K562 (cell line): Measurements from ENCODE around the gene PDGFD. TPM values are rescaled to one million over a fixed set of nuclear protein-coding genes. Genes with fewer than 3 reads are reported as not detected.

Experiments used
- ATAC-seq: fragments of 200-7000 bp; cut with Tn5 transposase; 3 replicates; pipeline ENCODE4 v1.9.1; 2020; ENCODE audit warnings: moderate library complexity
- BruUV-seq: library from RNA; stranded (reverse); fragments of 400-500 nt; replicated peaks from 2 replicates; lab custom pipeline; 2021; lab: Mats Ljungman, UMichigan
- CTCF ChIA-PET: fragments of 300-600 bp; formaldehyde crosslinking; extraction: SDS; loops from one replicate; lab custom pipeline; 2021; ENCODE audit warnings: low intra/inter-chr PET ratio; lab: Yijun Ruan, JAX
- POLR2A ChIA-PET: fragments of 300-600, 350-650 bp; sonication (Branson Sonifier 250); formaldehyde crosslinking; extraction: SDS; loops from one replicate; lab custom pipeline; 2021; ENCODE audit warnings: antibody characterized with exemption, inconsistent platforms; lab: Yijun Ruan, JAX
- DNase-seq, 4 experiments: peaks; one replicate each; pipeline versions ENCODE4 v3.0.0 to v3.0.0-alpha.2; 2011 to 2018; ENCODE audit warnings: low spot score in 3 of 4, mixed read lengths in 3 of 4; ENCODE audit errors: extremely low read depth in 1 of 4
- FAIRE-seq: peaks from 2 replicates; lab custom pipeline; 2011; peaks lifted over from hg19 to GRCh38; lab: Jason Lieb, UNC
- H2AFZ ChIP-seq: 2 replicates; pipeline ENCODE4 v1.6.0; 2011; ENCODE audit warnings: low read depth, low read length, control low read depth, inconsistent platforms
- H3K27ac ChIP-seq: fragments of 200-600 bp; 3 replicates; pipeline ENCODE4 v1.8.0; 2011; ENCODE audit warnings: low read depth, mild to moderate bottlenecking, control low read depth, inconsistent platforms, low read length, moderate library complexity, mixed read lengths; ENCODE audit errors: extremely low read depth
- H3K27me3 ChIP-seq, 2 experiments: fragments of 300-600 bp in 1 of 2; 2 replicates in 1 of 2; 3 replicates in 1 of 2; pipeline versions ENCODE4 v1.6.0 to v1.8.0; 2011; ENCODE audit warnings: inconsistent platforms in 2 of 2, low read length in 2 of 2, mild to moderate bottlenecking in 1 of 2, mixed read lengths in 1 of 2, moderate library complexity in 1 of 2; ENCODE audit not compliant: control insufficient read depth in 2 of 2, insufficient read depth in 2 of 2
- H3K36me3 ChIP-seq: fragments of 300-600 bp; 3 replicates; pipeline ENCODE4 v1.8.0; 2011; ENCODE audit warnings: mild to moderate bottlenecking, low read length, inconsistent platforms; ENCODE audit not compliant: control insufficient read depth, insufficient read depth
- H3K4me1 ChIP-seq, 2 experiments: fragments of 200-600 bp in 1 of 2; replicated peaks in 1 of 2; 2 replicates in 1 of 2; 3 replicates in 1 of 2; pipeline versions ENCODE4 v1.5.1 to v1.8.0; 2011; ENCODE audit warnings: inconsistent platforms in 2 of 2, low read length in 2 of 2, mild to moderate bottlenecking in 1 of 2, mixed read lengths in 1 of 2, moderate library complexity in 1 of 2; ENCODE audit not compliant: control insufficient read depth in 2 of 2, insufficient read depth in 2 of 2
- H3K4me2 ChIP-seq: 2 replicates; pipeline ENCODE4 v1.6.1; 2011; ENCODE audit warnings: low read length, control low read depth, inconsistent platforms, mixed read lengths; ENCODE audit not compliant: insufficient read depth
- H3K4me3 ChIP-seq: fragments of 200-600 bp; sonication (generic), shearing (Covaris generic); 2 replicates; pipeline ENCODE4 v1.5.1; 2016; ENCODE audit warnings: control low read depth, inconsistent platforms
- H3K79me2 ChIP-seq: fragments of 200-600 bp; 3 replicates; pipeline ENCODE4 v1.8.0; 2011; ENCODE audit warnings: low read length, inconsistent platforms; ENCODE audit not compliant: control insufficient read depth, insufficient read depth
- H3K9ac ChIP-seq, 2 experiments: 2 replicates each; pipeline versions ENCODE4 v1.6.0 to v1.6.1; 2011; ENCODE audit warnings: low read depth in 2 of 2, low read length in 2 of 2, control low read depth in 1 of 2, inconsistent platforms in 1 of 2, mild to moderate bottlenecking in 1 of 2, mixed read lengths in 1 of 2; ENCODE audit not compliant: insufficient read depth in 1 of 2
- H3K9me1 ChIP-seq: one replicate; pipeline ENCODE4 v1.6.0; 2011; ENCODE audit warnings: inconsistent platforms, mild to moderate bottlenecking, low read length, moderate library complexity; ENCODE audit not compliant: control insufficient read depth, insufficient read depth
- H3K9me3 ChIP-seq: replicated peaks from 2 replicates; pipeline ENCODE4 v1.5.1; 2011; ENCODE audit warnings: low read depth, low read length, inconsistent platforms; ENCODE audit not compliant: control insufficient read depth, insufficient read depth
- H4K20me1 ChIP-seq: replicated peaks from 2 replicates; pipeline ENCODE4 v1.6.1; 2011; ENCODE audit warnings: low read length, inconsistent platforms, mixed read lengths; ENCODE audit not compliant: control insufficient read depth, insufficient read depth
- CBFB ChIP-seq: sonication (generic); formaldehyde crosslinking; IDR thresholded peaks from 2 replicates; pipeline ENCODE4 v1.4.0; 2020; ENCODE audit warnings: mild to moderate bottlenecking, missing genetic modification reagents
- HMG20B ChIP-seq: fragments of 250-450 bp; sonication (Bioruptor Pico); IDR thresholded peaks from 2 replicates; pipeline ENCODE4 v1.5.0; 2021; ENCODE audit warnings: mild to moderate bottlenecking
- HOXB6 ChIP-seq: fragments of 250-450 bp; sonication (Bioruptor Pico); IDR thresholded peaks from 2 replicates; pipeline ENCODE4 v1.5.1; 2022; ENCODE audit warnings: mild to moderate bottlenecking, borderline replicate concordance
- SMARCB1 ChIP-seq: IDR thresholded peaks from 2 replicates; pipeline ENCODE4 v1.6.1; 2011; ENCODE audit warnings: improper control_type of control experiment, low read depth; ENCODE audit not compliant: insufficient read length
- WGBS: fragments of 100-300 bp; shearing (Covaris generic); methylation state at CpG from one replicate; pipeline ENCODE4 v1.1.6; 2016; ENCODE audit warnings: low coverage, mixed read lengths; ENCODE audit not compliant: insufficient coverage; ENCODE audit errors: missing lambda C conversion rate; 5-methylcytosine and 5-hydroxymethylcytosine counted together
- in situ Hi-C: fragments of 300-500 bp; cut with MboI; formaldehyde crosslinking; loops from 4 replicates; pipeline ENCODE4 v1.15.0; 2018; ENCODE audit warnings: inconsistent platforms, mixed read lengths
- intact Hi-C: fragments of 100-400 bp; cut with micrococcal nuclease; formaldehyde crosslinking; loops from 2 replicates; pipeline ENCODE4 v1.14.2; 2022
- polyA plus RNA-seq, 8 experiments: library from polyadenylated mRNA; depleted of rRNA in 4 of 8; stranded (reverse) in 5 of 8; unstranded in 3 of 8; fragments of >200 nt; fragmentation: Nextera tagmentation in 2 of 8; fragmentation: Illumina TruSeq in 1 of 8; extraction: Ambion mirVana in 2 of 8; extraction: Trizol in 1 of 8; gene quantifications; 2 replicates each; pipeline versions ENCODE4 v1.2.1 to v1.2.3, GENCODE V29; 2011 to 2014; ENCODE audit warnings: inconsistent platforms in 1 of 8, missing spikeins in 1 of 8
- total RNA-seq, 7 experiments: library from RNA; depleted of rRNA in 6 of 7; stranded (reverse); fragments of >200 nt in 6 of 7; fragmentation: Illumina TruSeq in 2 of 7; extraction: Trizol in 2 of 7; gene quantifications; 2 replicates each; pipeline versions ENCODE4 v1.2.1 to v1.2.3, GENCODE V29; 2011 to 2021; ENCODE audit warnings: low replicate concordance in 1 of 7
- TF ChIP-seq, protein P1 (sequence below): fragments of 250-450 bp; sonication (Bioruptor Pico); IDR thresholded peaks from 2 replicates; pipeline ENCODE4 v1.4.0; 2020; ENCODE audit warnings: borderline replicate concordance
- TF ChIP-seq, protein P2 (sequence below), 2 experiments: fragments of 450-650 bp; conservative IDR thresholded peaks; 2 replicates each; pipeline ENCODE4 v1.6.1; 2017; ENCODE audit warnings: mild to moderate bottlenecking in 2 of 2, moderate library complexity in 2 of 2
- TF ChIP-seq, protein P3 (sequence below): sonication (generic); formaldehyde crosslinking; IDR thresholded peaks from 2 replicates; pipeline ENCODE4 v1.4.0; 2020; ENCODE audit warnings: mild to moderate bottlenecking, missing genetic modification reagents
- TF ChIP-seq, protein P4 (sequence below): fragments of 250-450 bp; sonication (Bioruptor Pico); IDR thresholded peaks from 2 replicates; pipeline ENCODE4 v1.9.0; 2021; ENCODE audit warnings: mild to moderate bottlenecking

Gene PDGFD
- total and polyA plus RNA-seq, 9 of the 15 experiments (the other 6 are each of a cell fraction or from before 2014, with no cell fraction given), result 0.11 TPM; not detected in 8

DNA sequence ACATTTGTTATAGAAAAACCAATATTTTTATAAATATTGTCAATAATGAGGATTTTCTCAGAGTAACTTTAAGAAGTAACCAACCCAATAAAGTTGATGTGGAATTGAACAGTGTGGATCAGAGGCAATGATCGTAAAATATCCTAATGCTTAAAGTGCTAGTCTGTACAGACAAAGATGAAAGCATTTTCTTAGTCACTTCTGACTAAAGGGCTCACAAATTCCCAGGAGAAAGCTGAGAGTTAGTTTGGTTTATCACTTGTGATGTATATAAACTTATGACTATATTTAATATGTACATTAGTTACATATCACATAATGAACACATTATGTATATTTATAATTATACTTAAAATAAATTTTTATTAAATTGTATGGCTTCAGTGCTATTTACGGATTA, 152.9 kb downstream of the PDGFD start:
- Histone ChIP-seq H3K4me2 (no peak overlapping the region), H3K79me2 (no peaks in the 10 kb centered on the region), H3K9ac (no peak overlapping the region), H3K36me3 (no peaks in the 10 kb centered on the region), H3K27ac (no peak overlapping the region), H4K20me1 (no peaks in the 10 kb centered on the region), H3K9me3 (0 out of 2 replicates have a peak, but pooled peaks cover 2% of the 10 kb centered on the region), H3K4me1 (no peaks in the 10 kb centered on the region), H2AFZ (no peak overlapping the region), H3K4me3 (no peak overlapping the region), H3K9me1 (no peaks in the 10 kb centered on the region), H3K27me3 (no peaks in the 10 kb centered on the region)
- no peak for FAIRE-seq
- intact Hi-C loops (no loop called here), in situ Hi-C loops (no loop called here)
- no peak for DNase-seq
- 0% methylated on average over 2 of the region's 2 CpGs for WGBS
- ChIA-PET POLR2A (no interaction called here), CTCF (no interaction called here)
- ATAC-seq, result no peak
- BruUV-seq, result no TSS peak
- TF ChIP-seq HMG20B (CRISPR knock-in tag) (no peak), SMARCB1 (no peak), CBFB (CRISPR knock-in tag) (no peak), HOXB6 (no peak)
- TF ChIP-seq, protein P1, sequence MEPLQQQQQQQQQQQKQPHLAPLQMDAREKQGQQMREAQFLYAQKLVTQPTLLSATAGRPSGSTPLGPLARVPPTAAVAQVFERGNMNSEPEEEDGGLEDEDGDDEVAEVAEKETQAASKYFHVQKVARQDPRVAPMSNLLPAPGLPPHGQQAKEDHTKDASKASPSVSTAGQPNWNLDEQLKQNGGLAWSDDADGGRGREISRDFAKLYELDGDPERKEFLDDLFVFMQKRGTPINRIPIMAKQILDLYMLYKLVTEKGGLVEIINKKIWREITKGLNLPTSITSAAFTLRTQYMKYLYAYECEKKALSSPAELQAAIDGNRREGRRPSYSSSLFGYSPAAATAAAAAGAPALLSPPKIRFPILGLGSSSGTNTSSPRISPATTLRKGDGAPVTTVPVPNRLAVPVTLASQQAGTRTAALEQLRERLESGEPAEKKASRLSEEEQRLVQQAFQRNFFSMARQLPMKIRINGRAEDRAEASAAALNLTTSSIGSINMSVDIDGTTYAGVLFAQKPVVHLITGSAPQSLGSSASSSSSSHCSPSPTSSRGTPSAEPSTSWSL (CRISPR knock-in tag), result no peak
- TF ChIP-seq, protein P2, sequence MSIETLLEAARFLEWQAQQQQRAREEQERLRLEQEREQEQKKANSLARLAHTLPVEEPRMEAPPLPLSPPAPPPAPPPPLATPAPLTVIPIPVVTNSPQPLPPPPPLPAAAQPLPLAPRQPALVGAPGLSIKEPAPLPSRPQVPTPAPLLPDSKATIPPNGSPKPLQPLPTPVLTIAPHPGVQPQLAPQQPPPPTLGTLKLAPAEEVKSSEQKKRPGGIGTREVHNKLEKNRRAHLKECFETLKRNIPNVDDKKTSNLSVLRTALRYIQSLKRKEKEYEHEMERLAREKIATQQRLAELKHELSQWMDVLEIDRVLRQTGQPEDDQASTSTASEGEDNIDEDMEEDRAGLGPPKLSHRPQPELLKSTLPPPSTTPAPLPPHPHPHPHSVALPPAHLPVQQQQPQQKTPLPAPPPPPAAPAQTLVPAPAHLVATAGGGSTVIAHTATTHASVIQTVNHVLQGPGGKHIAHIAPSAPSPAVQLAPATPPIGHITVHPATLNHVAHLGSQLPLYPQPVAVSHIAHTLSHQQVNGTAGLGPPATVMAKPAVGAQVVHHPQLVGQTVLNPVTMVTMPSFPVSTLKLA (conservative IDR thresholded peaks at IDR 0.05), result no peak
- TF ChIP-seq, protein P3, sequence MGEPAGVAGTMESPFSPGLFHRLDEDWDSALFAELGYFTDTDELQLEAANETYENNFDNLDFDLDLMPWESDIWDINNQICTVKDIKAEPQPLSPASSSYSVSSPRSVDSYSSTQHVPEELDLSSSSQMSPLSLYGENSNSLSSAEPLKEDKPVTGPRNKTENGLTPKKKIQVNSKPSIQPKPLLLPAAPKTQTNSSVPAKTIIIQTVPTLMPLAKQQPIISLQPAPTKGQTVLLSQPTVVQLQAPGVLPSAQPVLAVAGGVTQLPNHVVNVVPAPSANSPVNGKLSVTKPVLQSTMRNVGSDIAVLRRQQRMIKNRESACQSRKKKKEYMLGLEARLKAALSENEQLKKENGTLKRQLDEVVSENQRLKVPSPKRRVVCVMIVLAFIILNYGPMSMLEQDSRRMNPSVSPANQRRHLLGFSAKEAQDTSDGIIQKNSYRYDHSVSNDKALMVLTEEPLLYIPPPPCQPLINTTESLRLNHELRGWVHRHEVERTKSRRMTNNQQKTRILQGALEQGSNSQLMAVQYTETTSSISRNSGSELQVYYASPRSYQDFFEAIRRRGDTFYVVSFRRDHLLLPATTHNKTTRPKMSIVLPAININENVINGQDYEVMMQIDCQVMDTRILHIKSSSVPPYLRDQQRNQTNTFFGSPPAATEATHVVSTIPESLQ (CRISPR knock-in tag), result no peak
- TF ChIP-seq, protein P4, sequence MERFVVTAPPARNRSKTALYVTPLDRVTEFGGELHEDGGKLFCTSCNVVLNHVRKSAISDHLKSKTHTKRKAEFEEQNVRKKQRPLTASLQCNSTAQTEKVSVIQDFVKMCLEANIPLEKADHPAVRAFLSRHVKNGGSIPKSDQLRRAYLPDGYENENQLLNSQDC, result no peak
